HEK293 (cell line): Measurements from ENCODE around the gene CABP7.

Experiments used
- CTCF ChIP-seq: fragments of 450-650 bp; formaldehyde crosslinking; IDR thresholded peaks from 2 replicates; pipeline ENCODE4 v1.5.1; 2016; ENCODE audit warnings: missing biosample characterization, missing genetic modification characterization
- REPIN1 ChIP-seq: fragments of 450-650 bp; formaldehyde crosslinking; IDR thresholded peaks from 2 replicates; pipeline ENCODE4 v1.5.1; 2017; ENCODE audit warnings: missing biosample characterization, missing genetic modification characterization, low read depth
- TCF7L2 ChIP-seq: IDR thresholded peaks from 2 replicates; pipeline ENCODE4 v1.6.1; 2011; ENCODE audit warnings: low read depth, mild to moderate bottlenecking, inconsistent platforms, low read length, moderate library complexity, borderline replicate concordance
- ZNF558 ChIP-seq: fragments of 450-650 bp; formaldehyde crosslinking; IDR thresholded peaks from 2 replicates; pipeline ENCODE4 v1.5.1; 2016; ENCODE audit warnings: missing biosample characterization, missing genetic modification characterization
- ZNF658 ChIP-seq: fragments of 450-650 bp; formaldehyde crosslinking; IDR thresholded peaks from 2 replicates; pipeline ENCODE4; 2016; ENCODE audit warnings: missing biosample characterization, missing genetic modification characterization

GRCh38 chr22:29734406-29734805, 14.6 kb downstream of the CABP7 start:
- TF ChIP-seq TCF7L2 (no peak), CTCF (tag by site-specific recombination) (no peak), ZNF658 (tag by site-specific recombination) (no peak), REPIN1 (no peak), ZNF558 (tag by site-specific recombination) (no peak)
